GM18909 (cell line): ENCODE data around the gene PGAP3.
"Not testable (repeated sequence)": the region's sequence is repeated elsewhere in the genome, so short reads cannot be mapped to it uniquely, and the experiment has no call there.

Experiments
- ATAC-seq: cut with Tn5 transposase; IDR thresholded peaks from one replicate; pipeline ENCODE4 v1.9.1; 2021; ENCODE audit warnings: mild to moderate bottlenecking; ENCODE audit not compliant: unreplicated experiment, poor library complexity

PGAP3 gene, protein sequence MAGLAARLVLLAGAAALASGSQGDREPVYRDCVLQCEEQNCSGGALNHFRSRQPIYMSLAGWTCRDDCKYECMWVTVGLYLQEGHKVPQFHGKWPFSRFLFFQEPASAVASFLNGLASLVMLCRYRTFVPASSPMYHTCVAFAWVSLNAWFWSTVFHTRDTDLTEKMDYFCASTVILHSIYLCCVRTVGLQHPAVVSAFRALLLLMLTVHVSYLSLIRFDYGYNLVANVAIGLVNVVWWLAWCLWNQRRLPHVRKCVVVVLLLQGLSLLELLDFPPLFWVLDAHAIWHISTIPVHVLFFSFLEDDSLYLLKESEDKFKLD

DNA sequence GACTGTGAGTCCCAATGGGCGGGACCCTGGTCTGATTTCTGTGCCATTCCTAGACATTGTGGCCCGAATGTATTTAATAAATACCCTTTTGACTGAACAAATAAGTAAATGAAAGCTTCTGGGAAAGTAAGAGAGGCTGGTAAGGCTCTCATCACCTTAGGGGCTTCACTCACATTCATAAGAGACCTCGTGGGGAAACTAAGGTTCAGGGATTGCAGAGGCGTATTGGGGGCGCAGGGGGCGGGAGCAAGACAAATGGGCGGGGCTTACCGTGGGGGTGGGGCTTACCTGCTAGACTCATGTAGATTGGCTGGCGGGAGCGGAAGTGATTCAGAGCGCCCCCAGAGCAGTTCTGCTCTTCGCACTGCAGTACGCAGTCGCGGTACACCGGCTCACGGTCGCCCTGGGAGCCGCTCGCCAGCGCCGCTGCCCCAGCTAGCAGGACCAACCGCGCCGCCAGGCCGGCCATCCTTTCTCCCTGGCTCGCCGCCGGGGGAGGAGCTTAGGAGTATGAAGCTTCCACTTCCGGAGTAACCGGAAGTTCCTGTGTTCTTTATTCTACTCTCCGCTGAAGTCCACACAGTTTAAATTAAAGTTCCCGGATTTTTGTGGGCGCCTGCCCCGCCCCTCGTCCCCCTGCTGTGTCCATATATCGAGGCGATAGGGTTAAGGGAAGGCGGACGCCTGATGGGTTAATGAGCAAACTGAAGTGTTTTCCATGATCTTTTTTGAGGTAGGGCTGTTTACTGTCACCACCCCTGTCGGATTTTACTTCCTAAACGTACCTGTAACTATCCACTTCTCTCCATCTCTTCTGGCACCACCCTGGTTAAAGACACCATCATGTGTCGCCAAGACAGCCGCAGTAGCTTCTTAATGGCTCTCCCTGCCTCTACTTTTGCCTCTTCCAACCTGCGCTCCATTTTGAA is at the start of gene PGAP3:
PGAP3 (minus strand) TSS at position 512 of the 929 bp plus-strand sequence; CDS start at position 469, 43 bp downstream.
- peak; percentile 91 for ATAC-seq

DNA sequence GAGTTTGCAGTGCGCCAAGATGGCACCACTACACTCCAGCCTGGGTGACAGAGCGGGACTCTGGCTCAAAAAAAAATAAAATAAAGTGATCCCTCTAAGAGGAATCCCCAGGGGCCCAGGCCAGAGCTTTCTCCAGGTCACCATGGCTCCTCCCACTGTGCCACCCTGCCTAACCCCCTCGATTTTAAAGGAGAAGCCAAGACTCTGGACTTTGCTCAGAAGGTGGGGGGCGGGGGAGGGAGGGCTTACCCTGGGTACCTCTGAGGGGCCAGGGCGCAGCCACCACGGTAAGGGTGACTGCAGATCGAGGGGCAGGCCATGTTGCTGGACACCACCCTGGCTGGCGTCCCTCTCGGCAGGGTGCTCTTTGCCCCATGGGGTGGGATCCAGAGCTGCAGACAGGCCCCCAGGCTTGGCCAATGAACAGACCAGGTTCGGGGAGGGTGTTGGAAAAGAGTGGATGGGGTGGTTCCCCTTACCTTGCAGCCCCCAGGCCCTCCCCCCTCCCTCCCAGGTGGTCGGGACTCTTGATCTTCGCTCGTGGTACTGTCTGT is 49.4 kb upstream of the PGAP3 start:
- no peak for ATAC-seq

DNA sequence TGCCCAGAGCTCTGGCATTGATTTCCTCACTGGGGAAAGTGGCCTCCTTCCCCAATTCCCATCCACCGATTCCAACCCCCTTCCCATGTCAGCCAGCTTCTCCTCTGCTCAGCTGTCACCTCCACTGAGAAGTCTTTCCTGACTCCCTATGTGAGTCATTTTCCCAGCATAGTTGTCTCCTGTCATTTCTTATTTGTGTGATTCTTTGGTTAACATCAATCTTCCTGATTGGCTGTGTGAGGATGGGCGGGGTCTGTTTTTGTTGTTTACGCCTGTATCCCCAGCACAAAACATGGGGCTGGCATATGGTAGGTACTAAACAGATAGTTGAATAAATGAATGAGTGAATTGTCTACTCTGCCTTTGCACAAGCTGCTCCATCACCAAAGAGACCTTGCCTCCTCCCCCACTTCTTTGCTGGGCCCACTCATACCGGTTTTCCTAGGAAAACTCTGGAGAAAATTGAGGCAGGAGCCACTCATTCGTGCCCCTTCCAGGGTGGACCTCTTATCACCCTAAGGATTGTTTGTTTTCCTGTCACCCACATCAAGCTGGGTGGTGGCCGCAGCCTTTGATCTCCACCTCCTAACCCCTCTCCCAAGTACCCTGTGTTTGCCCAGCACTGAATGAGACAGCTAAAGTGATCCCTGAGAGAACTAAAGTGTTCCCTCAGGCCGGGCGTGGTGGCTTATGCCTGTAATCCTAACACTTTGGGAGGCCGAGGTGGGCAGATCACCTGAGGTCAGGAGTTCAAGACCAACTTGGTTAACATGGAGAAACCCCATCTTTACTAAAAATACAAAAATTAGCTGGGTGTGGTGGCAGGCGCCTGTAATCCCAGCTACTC is 48.7 kb upstream of the PGAP3 start:
- ATAC-seq, result no peak

DNA sequence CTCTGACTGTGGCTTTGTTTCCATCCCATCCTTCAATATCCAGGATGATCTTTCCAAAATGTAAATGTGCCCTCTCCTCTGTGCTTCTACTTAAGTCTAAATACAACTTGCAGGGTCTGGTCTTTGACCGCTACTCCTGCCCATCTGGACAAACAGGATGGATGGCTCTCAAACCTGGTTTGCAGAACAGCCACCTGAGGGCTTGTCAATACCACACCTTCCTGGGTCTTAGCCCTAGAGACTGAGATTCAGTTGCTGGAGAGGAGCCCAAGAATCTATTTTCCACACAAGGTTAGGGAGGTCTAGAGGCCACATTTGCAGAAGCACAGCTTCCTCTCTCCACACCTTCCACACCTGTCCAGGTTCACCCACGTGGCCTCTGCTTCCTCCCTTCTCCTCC is 48.0 kb upstream of the PGAP3 start:
- ATAC-seq, result no peak

DNA sequence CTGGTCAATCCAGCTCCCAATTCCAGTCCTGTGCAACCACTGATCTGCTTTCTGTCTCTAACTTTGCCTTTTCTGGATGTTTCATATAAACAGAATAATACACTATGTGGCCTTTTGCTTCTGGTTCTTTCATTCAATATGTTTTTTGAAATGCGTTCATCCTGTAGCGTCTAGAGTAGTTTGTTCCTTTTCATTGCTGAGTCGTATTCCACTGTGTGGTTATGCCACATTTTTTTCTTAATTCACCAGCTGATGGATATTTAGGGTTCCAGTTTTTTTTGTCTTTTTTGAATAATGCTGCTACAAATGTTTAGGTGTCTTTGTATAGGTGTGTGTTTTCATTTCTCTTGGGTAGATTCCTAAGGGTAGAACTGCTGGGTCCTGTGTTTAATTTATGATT is 44.7 kb upstream of the PGAP3 start:
- no peak for ATAC-seq

DNA sequence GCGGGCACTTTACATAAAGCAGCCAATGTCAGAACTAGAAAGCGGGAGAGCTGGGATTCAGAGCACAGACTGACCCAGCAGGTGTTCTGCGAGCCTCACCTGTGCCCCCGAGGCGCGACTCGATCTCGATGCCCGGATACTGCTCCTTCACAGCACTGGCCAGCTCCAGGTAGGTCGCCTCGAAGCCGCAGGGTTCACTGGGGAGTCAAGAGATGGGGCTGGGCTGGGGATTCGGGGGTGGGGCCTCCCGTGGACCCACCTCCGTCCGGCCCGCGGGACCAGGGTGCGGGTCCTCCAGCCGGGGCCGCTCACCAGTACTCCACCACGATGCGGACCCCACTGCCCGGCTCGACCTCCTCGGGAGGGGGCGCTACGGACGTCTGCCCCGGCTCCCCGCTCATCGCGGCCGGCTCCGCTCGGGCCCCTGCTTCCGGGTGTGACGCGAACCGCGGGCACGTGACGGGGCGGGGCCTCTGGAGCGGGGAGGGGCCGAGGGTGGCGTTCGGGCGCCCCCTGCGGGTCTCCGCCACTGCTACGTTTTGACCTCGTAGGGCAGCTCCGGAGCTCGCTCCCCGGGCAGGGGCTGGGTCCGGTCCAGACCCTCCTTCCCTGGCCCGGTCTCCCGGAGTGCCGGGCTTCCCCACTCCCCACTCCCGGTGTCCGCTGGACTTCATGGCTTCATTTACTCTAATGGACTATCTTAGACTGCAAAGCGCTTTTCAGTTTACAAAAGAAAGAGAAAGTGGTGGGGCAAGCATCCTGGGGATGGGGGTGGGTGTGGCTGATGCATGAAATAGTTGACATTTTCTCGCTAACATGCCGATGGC is 42.5 kb upstream of the PGAP3 start, which contains the start of gene MIEN1:
MIEN1 (minus strand) TSS at position 438 of the 827 bp plus-strand sequence; CDS start at position 401, 37 bp downstream.
- peak; percentile 92 for ATAC-seq

DNA sequence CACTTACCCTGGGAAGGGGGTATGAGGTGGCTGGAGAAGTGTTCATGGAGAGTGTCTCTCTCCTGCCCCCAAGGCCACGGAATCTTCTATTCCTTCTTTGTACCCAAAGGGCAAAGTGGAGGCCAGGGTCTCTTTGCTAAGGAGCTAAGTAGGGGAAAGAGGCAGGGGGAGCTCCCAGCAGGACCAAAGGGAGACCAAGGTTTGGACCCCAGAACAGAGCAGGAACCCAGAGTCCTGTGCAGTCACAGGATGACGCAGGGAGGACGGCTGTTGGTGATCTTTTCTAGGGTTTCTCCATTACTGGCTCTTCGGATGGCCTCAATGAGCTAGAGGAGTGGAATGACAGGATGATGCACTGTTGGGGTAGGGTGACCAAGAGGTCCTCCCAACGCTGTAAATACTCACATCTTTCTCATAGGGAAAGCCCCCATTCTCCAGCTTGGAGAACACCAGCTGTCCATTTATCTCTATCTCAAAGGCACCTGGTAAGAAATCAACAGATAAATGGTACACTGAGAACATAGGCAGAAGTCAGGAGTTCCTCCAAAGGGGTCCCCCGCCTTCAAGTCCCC is 41.5 kb upstream of the PGAP3 start:
- ATAC-seq, result no peak

DNA sequence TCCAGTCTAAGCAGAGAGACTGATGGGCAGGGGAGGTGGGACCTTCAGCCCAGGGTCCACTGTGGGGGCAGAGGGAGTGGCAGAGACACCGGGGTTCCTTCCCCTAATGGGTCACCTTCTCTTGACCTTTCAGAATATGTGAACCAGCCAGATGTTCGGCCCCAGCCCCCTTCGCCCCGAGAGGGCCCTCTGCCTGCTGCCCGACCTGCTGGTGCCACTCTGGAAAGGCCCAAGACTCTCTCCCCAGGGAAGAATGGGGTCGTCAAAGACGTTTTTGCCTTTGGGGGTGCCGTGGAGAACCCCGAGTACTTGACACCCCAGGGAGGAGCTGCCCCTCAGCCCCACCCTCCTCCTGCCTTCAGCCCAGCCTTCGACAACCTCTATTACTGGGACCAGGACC is 39.7 kb upstream of the PGAP3 start:
- no peak for ATAC-seq

DNA sequence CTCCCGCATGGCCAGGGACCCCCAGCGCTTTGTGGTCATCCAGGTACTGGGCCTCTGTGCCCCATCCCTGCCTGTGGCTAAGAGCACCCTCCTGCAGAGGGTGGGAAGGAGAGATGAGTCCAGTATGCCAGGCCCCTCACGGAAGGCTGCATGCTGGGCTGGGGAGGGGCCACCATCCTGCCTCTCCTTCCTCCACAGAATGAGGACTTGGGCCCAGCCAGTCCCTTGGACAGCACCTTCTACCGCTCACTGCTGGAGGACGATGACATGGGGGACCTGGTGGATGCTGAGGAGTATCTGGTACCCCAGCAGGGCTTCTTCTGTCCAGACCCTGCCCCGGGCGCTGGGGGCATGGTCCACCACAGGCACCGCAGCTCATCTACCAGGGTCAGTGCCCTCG is 38.8 kb upstream of the PGAP3 start:
- no peak for ATAC-seq

DNA sequence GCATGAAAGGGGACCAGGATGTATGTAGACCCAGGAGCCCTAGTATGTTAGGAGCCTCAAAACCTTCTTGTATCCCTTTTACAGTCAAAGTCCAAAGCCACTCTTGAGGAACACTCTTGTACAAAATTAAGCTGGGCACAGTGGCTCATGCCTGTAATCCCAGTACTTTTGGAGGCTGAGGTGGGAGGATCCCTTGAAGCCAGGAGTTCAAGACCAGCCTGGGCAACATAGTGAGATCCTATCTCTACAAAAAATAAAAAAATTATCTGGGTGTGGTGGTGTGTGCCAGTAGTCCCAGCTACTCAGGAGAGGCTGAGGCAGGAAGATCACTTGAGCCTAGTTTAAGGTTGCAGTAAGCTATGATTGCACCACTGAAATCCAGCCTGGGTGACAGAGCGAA is 38.1 kb upstream of the PGAP3 start:
- not testable (repeated sequence) for ATAC-seq

DNA sequence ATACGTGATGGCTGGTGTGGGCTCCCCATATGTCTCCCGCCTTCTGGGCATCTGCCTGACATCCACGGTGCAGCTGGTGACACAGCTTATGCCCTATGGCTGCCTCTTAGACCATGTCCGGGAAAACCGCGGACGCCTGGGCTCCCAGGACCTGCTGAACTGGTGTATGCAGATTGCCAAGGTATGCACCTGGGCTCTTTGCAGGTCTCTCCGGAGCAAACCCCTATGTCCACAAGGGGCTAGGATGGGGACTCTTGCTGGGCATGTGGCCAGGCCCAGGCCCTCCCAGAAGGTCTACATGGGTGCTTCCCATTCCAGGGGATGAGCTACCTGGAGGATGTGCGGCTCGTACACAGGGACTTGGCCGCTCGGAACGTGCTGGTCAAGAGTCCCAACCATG is 36.9 kb upstream of the PGAP3 start:
- ATAC-seq, result no peak

DNA sequence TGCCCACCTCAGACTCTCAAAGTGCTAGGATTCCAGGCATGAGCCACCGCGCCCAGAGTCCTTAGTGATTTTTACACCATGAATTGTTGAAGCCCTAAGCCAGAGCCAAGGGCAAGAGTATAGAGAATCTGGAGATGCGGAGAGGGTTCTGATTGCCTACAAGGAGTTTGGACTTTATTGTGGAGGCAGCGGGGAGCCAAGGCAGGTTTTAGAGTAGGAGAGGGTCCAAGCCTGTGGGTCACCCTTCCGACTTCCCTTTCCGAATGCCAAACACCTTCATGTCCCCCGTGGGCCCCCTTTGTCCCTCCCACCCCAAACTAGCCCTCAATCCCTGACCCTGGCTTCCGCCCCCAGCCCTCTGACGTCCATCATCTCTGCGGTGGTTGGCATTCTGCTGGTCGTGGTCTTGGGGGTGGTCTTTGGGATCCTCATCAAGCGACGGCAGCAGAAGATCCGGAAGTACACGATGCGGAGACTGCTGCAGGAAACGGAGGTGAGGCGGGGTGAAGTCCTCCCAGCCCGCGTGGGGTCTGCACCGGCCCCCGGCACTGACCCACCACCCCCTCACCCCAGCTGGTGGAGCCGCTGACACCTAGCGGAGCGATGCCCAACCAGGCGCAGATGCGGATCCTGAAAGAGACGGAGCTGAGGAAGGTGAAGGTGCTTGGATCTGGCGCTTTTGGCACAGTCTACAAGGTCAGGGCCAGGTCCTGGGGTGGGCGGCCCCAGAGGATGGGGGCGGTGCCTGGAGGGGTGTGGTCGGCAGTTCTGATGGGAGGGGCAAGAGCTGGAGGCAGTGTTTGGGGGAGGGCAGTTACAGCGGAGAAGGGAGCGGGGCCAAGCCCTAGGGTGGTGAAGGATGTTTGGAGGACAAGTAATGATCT is 35.4 kb upstream of the PGAP3 start:
- no peak for ATAC-seq

DNA sequence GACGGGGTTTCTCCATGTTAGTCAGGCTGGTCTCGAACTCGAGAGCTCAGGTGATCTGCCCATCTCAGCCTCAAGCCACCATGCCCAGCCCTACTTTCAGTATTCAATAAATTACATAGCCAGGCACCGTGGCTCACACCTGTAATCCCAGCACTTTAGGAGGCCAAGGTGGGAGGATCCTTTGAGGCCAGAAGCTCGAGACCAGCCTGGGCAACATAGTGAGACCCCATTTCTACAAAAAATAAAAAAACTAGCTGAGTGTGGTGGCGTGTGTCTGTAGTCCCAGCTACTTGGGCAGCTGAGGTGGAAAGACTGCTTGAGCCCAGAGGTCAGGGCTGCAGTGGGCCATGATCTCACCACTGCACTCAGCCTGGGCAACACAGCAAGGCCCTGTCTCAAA is 34.2 kb upstream of the PGAP3 start:
- ATAC-seq, result no peak

DNA sequence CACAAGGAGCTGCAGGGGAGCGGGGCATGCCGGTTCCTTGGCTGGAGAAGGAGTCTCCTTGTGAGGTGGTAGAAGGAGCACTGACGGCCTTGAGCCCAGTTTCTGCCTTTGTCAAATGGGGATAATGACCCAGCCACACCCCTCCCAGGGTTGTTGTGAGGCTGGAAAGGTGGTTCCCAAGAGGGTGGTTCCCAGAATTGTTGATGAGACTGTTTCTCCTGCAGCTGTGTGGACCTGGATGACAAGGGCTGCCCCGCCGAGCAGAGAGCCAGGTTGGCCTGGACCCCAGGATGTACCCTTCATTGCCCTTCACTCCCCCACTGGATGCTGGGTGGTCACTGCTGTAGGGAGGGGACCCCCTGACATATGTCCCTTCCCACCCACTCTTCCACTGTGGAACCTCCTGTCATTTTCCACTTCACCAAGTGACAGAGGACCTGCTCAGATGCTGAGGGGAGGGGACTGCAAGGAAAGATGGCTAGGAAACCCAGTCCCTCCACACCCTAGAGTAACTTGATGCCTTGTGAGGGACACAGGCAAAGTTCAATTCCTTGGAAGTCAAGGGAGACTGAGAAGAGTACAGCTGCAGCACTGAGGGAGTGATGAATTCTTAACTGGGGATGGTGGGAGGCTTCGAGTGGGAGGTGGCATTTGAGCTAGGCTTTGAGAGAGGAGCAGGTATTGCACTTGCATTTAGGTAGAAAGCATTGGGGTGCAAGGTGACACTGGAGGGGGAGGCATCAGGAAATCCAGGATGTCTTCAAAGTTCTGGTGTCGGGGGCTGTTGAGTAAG is 31.9 kb upstream of the PGAP3 start:
- ATAC-seq, result no peak

DNA sequence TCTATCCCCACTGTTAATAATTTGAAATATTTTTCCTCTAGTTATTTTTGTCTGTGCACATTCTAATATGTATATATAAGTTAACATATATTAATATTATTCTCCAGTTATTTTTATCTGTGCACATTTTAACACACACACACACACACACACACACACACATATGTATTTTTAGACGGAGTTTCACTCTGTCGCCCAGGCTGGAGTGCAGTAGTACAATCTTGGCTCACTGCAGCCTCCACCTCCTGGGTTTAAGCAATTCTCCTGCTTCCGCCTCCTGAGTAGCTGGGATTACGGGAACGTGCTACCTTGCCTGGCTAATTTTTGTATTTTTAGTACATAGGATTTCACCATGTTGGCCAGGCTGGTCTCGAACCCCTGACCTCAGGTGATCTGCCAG is 29.8 kb upstream of the PGAP3 start:
- ATAC-seq, result no peak

DNA sequence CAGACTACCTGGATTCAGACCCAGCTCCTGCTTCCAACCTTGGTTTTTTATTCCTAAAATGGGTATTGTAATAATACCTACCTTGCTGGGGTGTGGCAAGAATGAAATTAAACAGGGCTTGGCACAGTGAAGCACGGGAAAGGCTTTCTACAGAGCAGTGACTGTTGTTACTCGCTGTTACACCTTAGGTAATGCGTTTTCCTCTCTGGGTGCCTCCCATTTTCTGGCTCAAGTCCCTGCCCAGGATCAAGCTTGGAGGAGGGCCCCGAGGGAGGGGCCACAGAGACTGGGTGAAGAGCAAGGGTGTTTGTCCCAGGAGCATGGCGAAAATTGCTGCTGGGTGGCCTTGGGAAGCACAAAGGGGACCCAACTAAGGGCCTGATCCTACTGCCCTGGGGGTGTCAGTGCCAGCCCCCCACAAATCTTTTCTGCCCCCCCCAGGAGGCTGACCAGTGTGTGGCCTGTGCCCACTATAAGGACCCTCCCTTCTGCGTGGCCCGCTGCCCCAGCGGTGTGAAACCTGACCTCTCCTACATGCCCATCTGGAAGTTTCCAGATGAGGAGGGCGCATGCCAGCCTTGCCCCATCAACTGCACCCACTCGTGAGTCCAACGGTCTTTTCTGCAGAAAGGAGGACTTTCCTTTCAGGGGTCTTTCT is 29.2 kb upstream of the PGAP3 start:
- ATAC-seq, result no peak
